MCF 10A (cell line): Measurements from ENCODE around the gene CORO2B. TPM values are rescaled to one million over a fixed set of nuclear protein-coding genes. Genes with fewer than 3 reads are reported as not detected.

Source experiments
- BruUV-seq: library from RNA; stranded (reverse); fragments of 400-500 nt; replicated peaks from 2 replicates; lab custom pipeline; 2021; lab: Mats Ljungman, UMichigan
- CTCF ChIA-PET: fragments of 300-600 bp; sonication (Branson Sonifier 250); formaldehyde crosslinking; extraction: SDS; loops from one replicate; lab custom pipeline; 2021; ENCODE audit warnings: antibody characterized with exemption, inconsistent platforms; lab: Yijun Ruan, JAX
- POLR2A ChIA-PET: fragments of 300-600, 350-650 bp; sonication (Branson Sonifier 250); formaldehyde crosslinking; extraction: SDS; loops from one replicate; lab custom pipeline; 2020; ENCODE audit warnings: antibody characterized with exemption, inconsistent platforms; lab: Yijun Ruan, JAX
- DNase-seq: peaks from one replicate; pipeline ENCODE4 v3.0.0-alpha.2; 2018; ENCODE audit not compliant: unreplicated experiment
- H3K27ac Mint-ChIP-seq: one replicate; pipeline ENCODE4 v1.8.0; 2022; ENCODE audit warnings: mild to moderate bottlenecking, low read depth, mixed read lengths; ENCODE audit not compliant: unreplicated experiment
- H3K27me3 Mint-ChIP-seq: one replicate; pipeline ENCODE4 v1.8.0; 2022; ENCODE audit warnings: mixed read lengths; ENCODE audit not compliant: insufficient read depth, unreplicated experiment
- H3K36me3 Mint-ChIP-seq: one replicate; pipeline ENCODE4 v1.8.0; 2022; ENCODE audit warnings: mild to moderate bottlenecking, moderate library complexity, mixed read lengths; ENCODE audit not compliant: insufficient read depth, unreplicated experiment
- H3K4me1 Mint-ChIP-seq: one replicate; pipeline ENCODE4 v1.8.0; 2022; ENCODE audit warnings: mixed read lengths; ENCODE audit not compliant: insufficient read depth, unreplicated experiment
- H3K4me3 Mint-ChIP-seq: one replicate; pipeline ENCODE4 v1.8.0; 2022; ENCODE audit warnings: mild to moderate bottlenecking, moderate library complexity, mixed read lengths; ENCODE audit not compliant: unreplicated experiment
- H3K9me3 Mint-ChIP-seq: one replicate; pipeline ENCODE4 v1.8.0; 2022; ENCODE audit warnings: mixed read lengths; ENCODE audit not compliant: unreplicated experiment
- intact Hi-C: fragments of 100-400 bp; cut with micrococcal nuclease; formaldehyde crosslinking; loops from 2 replicates; pipeline ENCODE4 v1.14.1; 2022
- total RNA-seq: library from RNA; stranded (reverse); gene quantifications from 2 replicates; pipeline ENCODE4 v1.2.3, GENCODE V29; 2022
- TF ChIP-seq, protein P1 (sequence below): fragments of 200-600 bp; IDR thresholded peaks from one replicate; pipeline ENCODE4 v1.8.0; 2022; ENCODE audit warnings: antibody characterized with exemption, mild to moderate bottlenecking; ENCODE audit not compliant: unreplicated experiment

Gene CORO2B
- total RNA-seq, 1 experiment from 2014 or later = 0.79 TPM

DNA sequence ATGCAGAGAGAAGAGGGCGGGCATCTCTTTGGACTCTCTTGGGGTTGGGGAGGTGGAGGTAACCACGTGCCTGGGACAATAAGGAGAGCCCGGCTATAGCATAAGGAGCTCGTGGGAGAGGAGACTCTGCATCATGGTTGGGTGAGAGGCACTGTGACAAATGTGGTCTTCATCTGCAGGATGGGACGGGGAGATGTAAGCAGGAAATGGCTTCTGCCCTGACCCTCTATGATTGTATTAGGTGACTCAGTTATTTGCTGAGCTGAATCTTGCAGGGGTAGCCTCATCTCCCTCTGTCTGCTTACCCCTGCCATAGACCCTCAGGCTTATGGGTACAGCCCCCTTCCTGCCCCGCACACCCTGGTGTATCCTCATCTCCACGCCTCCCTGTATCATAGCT lies 48.7 kb downstream of the CORO2B start:
- ChIA-PET CTCF (interaction anchor here (0.6 to 1.1 kb wide), 2 partner anchors 10 to 49 kb away, joined by 3 read pairs; no protein-coding TSS in a partner anchor), POLR2A (no interaction called here)
- Mint-ChIP-seq H3K27me3 (no peaks in the 10 kb centered on the region), H3K36me3 (no peaks in the 10 kb centered on the region), H3K27ac (no peak overlapping the region), H3K4me3 (no peak overlapping the region), H3K4me1 (no peaks in the 10 kb centered on the region), H3K9me3 (no peaks in the 10 kb centered on the region)
- no peak for DNase-seq
- no TSS peak for BruUV-seq
- intact Hi-C loops = no loop called here
- TF ChIP-seq, protein P1, sequence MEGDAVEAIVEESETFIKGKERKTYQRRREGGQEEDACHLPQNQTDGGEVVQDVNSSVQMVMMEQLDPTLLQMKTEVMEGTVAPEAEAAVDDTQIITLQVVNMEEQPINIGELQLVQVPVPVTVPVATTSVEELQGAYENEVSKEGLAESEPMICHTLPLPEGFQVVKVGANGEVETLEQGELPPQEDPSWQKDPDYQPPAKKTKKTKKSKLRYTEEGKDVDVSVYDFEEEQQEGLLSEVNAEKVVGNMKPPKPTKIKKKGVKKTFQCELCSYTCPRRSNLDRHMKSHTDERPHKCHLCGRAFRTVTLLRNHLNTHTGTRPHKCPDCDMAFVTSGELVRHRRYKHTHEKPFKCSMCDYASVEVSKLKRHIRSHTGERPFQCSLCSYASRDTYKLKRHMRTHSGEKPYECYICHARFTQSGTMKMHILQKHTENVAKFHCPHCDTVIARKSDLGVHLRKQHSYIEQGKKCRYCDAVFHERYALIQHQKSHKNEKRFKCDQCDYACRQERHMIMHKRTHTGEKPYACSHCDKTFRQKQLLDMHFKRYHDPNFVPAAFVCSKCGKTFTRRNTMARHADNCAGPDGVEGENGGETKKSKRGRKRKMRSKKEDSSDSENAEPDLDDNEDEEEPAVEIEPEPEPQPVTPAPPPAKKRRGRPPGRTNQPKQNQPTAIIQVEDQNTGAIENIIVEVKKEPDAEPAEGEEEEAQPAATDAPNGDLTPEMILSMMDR = no peak

DNA sequence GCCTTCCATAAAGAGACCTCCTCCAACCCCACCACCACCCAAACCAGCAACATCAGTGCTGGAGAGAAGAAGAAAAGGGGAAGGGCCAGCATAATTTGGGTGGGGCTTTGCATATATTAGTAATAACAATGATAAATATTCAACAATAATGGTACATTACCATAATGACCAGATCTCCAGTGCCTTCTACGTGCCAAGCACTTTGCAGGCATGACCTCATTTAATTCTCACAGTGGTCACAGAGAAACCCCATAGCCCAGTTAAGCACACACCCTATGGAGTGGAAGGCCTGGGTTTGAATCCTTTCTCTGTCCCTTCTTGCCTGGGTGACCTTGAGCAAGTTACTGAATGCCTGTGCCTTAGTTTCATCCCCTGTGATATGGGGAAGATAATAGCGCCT lies 49.2 kb downstream of the CORO2B start:
- H3K27ac Mint-ChIP-seq = no peak overlapping the region
- no peaks in the 10 kb centered on the region for H3K4me1 Mint-ChIP-seq
- no peaks in the 10 kb centered on the region for H3K9me3 Mint-ChIP-seq
- DNase-seq = no peak
- ChIA-PET CTCF (interaction anchor here (1.5 kb wide), 1 partner anchor 43 kb away, joined by 3 read pairs; no protein-coding TSS in a partner anchor), POLR2A (no interaction called here)
- no peaks in the 10 kb centered on the region for H3K27me3 Mint-ChIP-seq
- no peaks in the 10 kb centered on the region for H3K36me3 Mint-ChIP-seq
- intact Hi-C loops = no loop called here
- TF ChIP-seq, protein P1 = no peak
- BruUV-seq = no TSS peak
- H3K4me3 Mint-ChIP-seq = no peak overlapping the region

DNA sequence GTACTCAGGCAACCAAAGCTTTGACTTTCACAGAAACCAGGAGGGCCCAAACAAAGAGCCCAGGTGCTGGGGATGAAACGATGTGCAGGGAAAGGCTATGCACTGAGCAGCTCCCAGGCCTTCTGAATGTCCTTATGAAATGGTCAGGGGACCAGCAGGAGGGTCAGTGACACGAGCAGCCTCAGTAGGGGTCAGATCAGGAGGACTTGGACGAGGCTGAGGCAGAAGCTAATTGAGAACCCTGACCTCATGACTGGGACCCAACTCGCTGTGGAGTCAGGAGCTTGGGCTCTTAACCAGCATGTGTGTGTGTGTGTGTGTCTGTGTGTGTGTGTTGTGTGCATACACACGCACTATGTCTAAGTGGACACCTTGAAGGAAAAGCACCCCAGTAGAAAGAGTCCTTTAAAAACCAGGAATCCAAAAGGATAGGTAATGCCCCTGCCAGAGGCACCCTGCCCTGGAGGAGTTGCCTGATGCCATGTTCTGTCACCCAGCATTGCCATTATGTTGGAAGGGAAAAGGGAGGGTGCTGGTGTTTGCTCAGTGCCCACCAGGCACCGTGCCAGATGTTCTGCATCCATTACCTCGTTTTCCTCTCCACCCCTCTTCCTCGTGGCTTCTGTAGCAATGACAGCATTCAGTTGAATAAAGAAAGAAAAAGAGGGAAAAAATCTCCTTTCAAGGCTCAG lies 50.9 kb downstream of the CORO2B start:
- BruUV-seq = no TSS peak
- Mint-ChIP-seq H3K4me3 (no peak overlapping the region), H3K27ac (no peak overlapping the region), H3K4me1 (no peaks in the 10 kb centered on the region), H3K36me3 (no peaks in the 10 kb centered on the region), H3K27me3 (no peaks in the 10 kb centered on the region), H3K9me3 (no peaks in the 10 kb centered on the region)
- POLR2A ChIA-PET = no interaction called here
- no peak for DNase-seq
- CTCF ChIA-PET = interaction anchor here (1.1 to 1.5 kb wide), 2 partner anchors 21 to 41 kb away, joined by 3 read pairs; no protein-coding TSS in a partner anchor
- intact Hi-C loops = no loop called here
- TF ChIP-seq, protein P1 = no peak

DNA sequence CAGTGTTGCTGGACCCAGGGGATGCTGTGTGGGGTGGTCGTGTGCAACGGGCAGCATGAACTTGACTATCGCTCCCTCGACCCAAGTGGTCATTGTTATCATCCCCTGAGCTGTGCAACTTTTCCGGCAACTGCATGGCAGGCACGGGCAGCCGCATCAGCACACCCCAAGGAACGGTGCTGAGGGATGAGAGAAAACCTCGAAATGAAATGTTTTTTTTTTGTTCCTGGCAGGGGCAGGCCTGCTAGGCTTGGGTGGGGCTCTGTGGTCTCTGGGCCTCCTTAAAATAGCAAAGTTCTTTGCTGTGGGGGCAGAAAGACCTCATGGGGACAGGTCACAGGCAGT lies 51.4 kb downstream of the CORO2B start:
- H3K27me3 Mint-ChIP-seq = no peaks in the 10 kb centered on the region
- no peaks in the 10 kb centered on the region for H3K36me3 Mint-ChIP-seq
- H3K4me1 Mint-ChIP-seq = no peaks in the 10 kb centered on the region
- ChIA-PET CTCF (interaction anchor here (1.1 to 1.3 kb wide), 2 partner anchors 20 to 71 kb away, joined by 3 to 4 read pairs; no protein-coding TSS in a partner anchor), POLR2A (no interaction called here)
- H3K27ac Mint-ChIP-seq = no peak overlapping the region
- TF ChIP-seq, protein P1 = no peak
- BruUV-seq = no TSS peak
- H3K9me3 Mint-ChIP-seq = no peaks in the 10 kb centered on the region
- DNase-seq = no peak
- no peak overlapping the region for H3K4me3 Mint-ChIP-seq
- intact Hi-C loops = no loop called here
